Fibroblast of skin of right quadriceps (primary cell): ENCODE results near the gene TEX13B.

Source experiments
- DNase-seq: peaks from one replicate; pipeline ENCODE4 v3.0.0-alpha.2; 2013

Gene TEX13B

GRCh38 chrX:107935664-107936433, 46.3 kb downstream of the TEX13B start:
- peak; percentile 10 for DNase-seq

- peak; percentile 52 for DNase-seq
Measured at GRCh38 chrX:107935200-107935599, 47.0 kb downstream of the TEX13B start.

DNA sequence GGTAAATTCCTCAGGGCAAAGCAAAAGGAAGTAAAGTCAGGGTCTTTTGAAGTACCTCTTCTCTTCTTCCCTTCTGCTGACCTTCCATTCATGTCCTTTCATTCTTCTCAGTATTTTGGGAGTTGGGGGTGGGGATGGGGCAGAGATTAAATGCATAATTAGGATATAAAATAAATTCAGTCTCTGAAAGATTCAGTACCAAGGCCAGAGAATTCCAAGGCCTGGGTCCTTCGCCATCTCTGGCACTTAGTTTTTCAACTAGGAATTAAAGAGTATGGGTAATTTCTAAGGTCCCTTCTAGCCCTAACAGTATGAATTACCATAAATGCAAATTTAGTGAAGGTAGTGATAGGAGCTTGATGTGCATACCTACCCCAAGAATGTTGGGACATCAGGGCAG, 47.9 kb downstream of the TEX13B start:
- no peak for DNase-seq
